NOMO-1 (cell line): ENCODE results near the gene FRMD7.

Source experiments
- DNase-seq, 2 experiments: peaks; one replicate each; lab custom pipeline; 2025; ENCODE audit not compliant: unreplicated experiment in 2 of 2; lab: John Stamatoyannopoulos, UW

FRMD7 gene

DNA sequence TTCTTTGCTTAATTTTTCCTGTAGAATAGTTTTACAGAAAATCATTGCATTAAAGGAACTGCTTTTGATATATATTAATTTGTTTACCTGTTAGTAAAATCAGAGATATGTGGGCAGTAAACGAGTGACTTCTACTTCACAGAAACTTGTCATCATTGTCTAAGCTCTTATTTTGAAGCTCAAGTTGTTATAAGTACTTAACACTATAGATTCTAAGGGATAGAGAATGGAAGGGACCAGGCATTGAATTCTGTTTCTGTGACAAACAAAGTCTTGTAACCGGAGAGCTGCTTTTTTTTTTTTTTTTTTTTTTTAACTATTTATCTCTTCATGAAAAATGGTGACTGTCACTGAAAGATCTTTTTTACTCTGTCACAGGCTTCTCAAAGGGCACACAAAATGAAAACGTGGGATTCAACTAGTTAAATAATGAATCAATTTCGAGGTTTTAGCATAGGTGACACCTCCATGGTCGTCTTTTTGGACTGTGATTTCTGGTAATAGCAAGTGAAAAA lies 90.3 kb downstream of the FRMD7 start:
- no peak for DNase-seq

DNA sequence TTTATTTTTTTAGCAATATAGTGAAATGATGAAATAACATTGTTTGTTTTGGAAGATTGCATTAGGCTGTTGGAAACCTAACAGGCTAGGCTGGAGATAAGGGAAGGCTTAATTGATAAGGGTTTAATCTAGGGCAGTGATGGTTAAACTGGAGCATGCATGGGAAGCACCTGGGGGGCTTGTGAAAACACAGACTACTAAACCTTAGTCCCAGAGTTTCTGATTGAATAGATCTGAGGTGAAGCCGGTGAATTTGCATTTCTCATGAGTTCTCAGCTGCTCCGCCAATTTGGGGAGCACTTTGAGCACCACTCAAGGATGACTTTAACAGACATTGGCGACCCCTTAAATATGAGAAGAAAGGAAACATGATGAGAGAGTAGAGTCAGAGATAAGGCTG lies 93.2 kb downstream of the FRMD7 start:
- DNase-seq, result no peak

DNA sequence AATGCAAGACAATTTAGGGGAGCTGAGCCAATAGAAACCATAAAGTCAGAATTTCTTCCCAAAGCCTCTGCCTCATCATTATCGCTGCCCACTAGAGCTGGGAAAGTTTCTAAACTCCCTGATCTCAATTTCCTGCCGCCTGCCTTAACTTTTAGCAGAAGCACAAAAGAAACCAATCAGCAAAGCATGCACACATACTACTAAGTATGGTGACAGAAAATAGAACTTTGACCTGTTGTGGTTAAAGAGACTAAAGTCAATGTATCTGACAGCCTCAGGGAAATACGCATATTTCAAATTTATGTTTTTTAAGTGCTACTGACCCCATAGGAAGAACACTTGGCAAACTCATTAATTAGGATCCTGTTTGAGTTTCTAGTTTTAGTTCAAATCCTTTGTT lies 94.7 kb downstream of the FRMD7 start:
- DNase-seq, result no peak

DNA sequence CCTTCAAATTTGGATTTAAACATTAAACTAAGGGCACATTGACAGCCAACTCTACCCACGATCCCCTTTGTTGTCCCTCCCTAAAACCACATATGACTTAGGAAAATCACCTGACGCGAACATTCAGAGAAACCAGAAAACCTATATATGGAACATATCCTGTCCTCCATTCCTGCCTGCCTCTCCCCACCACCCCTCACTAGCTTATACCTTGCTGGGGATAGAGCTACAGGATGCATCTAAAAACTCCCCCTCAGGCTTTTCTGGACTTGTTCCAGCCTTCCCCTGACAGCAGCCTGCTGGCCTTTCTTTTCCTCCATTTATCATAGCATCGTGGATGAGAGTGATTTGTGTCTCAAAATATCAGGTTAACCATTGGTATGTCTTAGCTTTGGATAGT lies 96.0 kb downstream of the FRMD7 start:
- no peak for DNase-seq

DNA sequence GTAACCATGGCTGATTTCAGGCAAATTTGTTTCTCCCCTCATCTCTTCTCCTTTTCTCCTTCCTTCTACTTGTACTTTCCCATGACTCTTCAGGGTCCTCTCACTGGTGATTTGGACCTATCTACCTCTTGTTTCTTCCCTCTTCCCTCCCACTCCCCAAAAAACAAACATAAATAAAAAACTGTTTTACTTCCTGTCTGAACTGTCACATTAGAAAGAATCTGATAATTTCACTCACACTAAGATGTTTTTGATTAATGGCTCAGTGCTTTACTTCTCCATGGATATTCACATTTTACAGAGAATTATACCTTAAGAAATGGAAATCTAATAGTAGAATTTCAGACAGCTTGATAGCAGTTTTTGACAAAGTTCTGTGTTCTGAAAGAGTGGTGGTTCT lies 97.6 kb downstream of the FRMD7 start:
- no peak for DNase-seq
